Hematopoietic multipotent progenitor cell treated with erythropoietin and hydrocortisone succinate and interleukin-3 and kit ligand, for 4 days (in vitro differentiated cells): ENCODE results near the gene HNRNPA2B1.
A peak's percentile ranks its signal among the peaks of the same experiment; 100 is the strongest.
"Not testable (repeated sequence)": the region's sequence is repeated elsewhere in the genome, so short reads cannot be mapped to it uniquely, and the experiment has no call there.

Source experiments
- DNase-seq: peaks from one replicate; pipeline ENCODE4 v3.0.0-alpha.2; 2015

HNRNPA2B1 gene

DNA sequence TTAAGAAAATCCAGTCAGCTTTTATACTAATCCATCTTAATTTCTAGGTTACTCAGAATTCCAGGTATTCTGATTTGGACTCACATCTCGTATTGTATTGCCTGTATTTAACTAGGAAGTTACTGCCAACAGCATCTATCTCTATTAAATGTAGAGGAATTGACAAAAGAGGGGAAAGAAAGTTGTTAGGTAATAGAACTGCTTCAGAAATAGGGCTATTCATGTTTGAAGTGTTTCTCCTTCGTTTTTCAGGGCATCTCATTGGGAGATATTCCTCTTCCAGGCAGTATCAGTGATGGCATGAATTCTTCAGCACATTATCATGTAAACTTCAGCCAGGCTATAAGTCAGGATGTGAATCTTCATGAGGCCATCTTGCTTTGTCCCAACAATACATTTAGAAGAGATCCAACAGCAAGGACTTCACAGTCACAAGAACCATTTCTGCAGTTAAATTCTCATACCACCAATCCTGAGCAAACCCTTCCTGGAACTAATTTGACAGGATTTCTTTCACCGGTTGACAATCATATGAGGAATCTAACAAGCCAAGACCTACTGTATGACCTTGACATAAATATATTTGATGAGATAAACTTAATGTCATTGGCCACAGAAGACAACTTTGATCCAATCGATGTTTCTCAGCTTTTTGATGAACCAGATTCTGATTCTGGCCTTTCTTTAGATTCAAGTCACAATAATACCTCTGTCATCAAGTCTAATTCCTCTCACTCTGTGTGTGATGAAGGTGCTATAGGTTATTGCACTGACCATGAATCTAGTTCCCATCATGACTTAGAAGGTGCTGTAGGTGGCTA, 16.1 kb downstream of the HNRNPA2B1 start:
- DNase-seq = not testable (repeated sequence)

DNA sequence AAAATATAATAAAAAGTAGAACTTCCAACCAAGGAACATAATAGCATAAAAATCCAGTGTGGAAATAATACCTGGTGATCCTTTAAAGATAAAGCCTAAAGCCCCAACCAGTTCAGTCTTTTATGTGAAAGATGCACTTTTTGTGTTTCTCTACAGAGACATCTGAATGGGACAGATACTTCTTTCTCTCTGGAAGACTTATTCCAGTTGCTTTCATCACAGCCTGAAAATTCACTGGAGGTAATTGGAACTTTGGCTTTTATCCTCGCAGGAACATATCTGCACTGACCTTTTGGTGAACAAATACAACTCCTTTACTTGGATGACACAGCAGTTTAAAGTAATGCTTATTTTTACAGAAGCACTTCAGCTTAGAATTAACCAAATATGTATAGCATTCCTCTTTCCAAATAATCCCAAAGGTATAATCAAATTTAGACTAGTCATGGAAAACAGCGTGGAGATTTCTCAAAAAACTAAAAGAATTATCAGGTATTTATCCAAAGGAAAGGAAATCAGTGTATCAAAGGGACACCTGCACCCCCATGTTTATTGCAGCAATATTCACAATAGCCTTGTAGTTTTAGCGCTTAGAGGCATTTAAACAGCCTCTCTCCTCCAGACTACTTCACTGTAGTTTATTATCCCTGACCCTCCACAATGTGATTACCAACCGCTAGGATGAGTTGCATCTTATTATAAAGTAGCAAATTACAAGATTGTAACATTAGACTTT, 16.8 kb downstream of the HNRNPA2B1 start:
- no peak for DNase-seq

DNA sequence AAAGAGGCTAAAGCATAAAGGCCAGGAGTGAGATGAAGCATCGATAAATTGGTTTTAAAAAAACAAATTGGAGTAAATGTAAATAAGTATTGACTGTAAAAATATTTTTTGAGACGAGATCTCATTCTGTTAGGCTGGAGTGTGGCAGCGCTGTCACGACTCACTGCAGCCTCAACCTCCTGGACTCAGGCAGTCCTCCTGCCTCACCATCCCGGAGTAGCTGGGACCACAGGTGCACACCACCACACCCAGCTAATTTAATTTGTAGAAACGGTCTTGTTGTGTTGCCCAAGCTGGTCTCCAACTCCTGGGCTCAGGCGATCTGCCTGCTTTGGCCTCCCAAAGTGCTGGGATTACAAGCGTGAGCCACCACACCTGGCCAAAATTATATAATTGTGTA, 17.8 kb downstream of the HNRNPA2B1 start:
- DNase-seq = no peak

DNA sequence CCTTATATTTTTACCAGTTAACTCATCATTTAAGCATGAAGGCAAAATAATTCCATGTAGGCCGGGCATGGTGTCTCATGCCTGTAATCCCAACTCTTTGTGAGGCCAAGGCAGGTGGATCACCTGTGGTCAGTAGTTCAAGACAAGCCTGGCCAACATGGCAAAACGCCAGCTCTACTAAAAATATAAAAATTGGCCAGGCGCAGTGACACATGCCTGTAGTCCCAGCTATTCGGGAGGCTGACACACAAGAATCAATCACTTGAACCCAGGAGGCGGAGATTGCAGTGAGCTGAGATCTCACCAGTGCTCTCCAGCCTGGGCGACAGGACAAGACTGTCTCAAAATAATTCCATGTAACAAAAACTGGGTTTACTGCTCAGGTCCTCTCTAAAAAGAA, 18.3 kb downstream of the HNRNPA2B1 start:
- DNase-seq = no peak

DNA sequence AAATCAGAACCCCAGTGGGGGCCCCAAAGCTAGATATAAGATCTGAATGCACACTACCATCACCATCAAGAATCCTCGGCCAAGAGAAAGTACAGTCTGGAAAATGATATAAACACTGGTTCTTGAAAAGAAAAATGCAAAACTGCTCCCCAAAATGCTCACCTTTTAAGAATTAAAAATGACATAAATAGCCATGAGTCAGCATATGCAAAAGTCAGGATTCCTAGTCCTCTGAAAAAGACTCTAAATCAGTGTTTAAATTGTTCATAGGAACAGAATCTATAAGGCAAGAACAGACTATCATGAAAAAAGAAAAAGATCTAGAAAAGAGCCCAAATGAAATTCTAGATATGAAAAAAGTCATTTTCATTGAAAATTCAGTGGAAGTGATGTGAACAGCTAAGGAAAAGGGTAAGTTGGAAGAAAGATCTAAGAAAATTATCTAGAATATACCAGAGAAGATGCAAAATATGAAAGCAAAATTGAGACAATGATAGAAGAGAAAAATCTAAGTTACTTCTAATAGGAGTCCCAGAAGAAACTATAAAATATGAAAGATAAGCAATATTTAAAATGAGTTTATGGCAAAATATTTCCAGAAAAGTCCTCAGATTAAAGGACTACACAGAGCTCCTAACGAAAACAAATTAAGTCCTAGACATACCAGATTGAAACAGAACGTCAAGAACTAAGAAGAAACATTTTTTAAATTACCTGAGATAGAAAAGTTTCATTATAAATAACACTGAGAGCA, 18.9 kb downstream of the HNRNPA2B1 start:
- no peak for DNase-seq

DNA sequence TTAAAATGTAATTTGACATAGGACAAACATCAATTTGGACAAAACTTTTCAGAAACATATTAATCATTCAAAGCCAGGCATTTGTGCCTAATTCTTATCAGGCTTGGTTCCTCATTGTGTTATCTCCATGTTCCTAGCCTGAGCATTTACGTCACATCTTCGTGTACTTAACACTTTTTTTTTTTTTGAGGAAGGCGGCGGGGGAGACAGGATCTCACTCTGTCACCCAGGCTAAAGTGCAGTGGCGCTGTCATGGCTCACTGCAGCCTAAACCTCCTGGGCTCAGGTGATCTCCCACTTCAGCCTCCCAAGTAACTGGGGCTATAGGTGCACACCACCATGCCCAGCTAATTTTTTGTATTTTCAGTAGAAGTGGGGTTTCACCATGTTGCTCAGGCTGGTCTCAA, 19.8 kb downstream of the HNRNPA2B1 start:
- peak; percentile 92 for DNase-seq

DNA sequence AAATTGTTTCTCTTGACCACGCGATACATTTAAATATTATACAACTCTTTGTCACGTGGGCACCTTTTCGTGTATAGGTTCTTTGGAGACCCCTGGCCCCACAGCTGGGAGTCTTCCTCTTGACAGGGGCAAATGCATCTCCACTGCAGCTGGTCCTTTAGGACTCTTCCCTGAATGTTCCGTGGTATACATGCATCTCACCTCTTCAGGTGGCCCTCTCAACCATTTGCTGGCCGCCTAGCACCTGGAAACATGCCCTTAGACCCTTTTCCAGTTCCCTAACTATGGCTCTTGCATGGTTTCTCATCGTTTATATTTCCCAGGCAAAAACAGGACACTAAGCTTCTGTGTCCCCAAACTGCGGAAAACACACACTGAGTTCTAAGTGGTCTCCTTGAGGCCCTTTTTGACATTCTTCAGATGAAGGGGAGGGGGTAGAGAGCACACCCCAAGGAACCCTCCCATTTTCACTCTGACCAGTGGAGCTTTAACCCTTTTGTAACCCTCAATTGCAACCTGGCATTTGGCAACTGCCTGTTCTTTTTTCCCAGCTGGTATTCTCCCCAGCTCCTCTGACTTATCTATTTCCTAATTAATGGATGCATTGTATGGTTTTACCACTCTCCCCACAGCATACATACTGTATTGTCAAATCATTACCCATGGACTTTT, 20.6 kb downstream of the HNRNPA2B1 start:
- no peak for DNase-seq

DNA sequence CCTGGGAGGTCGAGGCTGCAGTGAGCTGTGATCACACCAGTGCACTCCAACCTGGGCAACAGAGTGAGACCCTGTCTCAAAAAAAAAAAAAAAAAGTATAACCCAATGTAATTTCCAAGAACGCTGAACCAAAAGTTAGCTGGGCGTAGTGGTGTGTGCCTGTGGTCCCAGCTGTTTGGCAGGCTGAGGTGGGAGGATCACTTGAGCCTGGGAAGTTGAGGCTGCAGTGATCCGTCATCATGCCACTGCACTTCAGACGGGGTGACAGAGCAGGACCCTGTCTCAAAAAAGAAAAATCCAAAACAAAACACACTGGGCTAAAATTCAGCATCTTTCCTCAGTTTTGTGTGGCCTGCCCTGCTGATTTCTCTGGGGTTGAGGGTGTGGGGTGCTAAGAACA, 21.1 kb downstream of the HNRNPA2B1 start:
- no peak for DNase-seq

DNA sequence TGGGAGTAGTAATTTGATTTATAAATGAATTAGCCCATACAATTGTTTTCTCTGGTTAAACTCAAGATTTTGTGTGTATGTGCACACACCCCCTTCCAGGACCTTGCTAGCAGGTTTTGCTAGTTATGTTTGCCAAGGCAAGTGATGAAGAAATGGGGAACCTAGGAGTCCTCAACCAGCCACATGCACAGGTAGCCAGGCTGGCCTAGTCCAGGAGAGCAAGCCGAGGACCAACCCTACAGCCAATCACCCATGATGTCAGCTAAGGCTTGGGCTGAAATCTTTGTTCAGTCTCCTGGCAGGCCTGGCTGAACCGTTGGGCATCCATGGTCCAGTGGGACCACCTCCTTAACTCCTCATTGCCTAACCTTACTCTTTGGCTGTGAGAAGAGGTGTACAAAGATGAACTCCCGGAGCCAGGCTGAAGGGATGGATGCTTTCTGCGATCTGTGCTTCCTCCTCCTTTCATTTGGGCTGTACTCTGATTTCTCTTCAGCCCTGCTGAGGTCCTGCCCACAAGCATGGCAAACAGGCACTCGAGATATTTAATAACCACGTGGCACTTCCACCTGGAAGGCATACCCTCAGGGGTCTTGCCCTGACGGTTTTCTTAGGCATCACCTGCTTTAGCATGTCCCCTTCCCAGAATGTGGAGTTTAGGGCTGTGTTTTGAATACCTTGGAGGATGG, 22.1 kb downstream of the HNRNPA2B1 start:
- DNase-seq = no peak

DNA sequence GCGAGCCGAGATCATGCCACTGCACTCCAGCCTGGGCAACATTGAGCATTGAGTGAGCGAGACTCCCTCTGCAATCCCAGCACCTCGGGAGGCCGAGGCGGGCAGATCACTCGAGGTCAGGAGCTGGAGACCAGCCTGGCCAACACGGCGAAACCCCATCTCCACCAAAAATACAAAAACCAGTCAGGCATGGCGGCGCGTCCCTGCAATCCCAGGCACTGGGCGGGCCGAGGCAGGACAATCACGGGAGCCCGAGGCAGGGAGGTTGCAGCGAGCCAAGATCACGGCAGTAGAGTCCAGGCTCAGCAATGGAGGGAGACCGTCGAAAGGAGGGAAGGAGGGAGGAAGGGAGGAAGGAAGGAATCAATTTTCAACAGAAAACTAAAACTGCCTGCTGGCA, 23.3 kb downstream of the HNRNPA2B1 start:
- DNase-seq = not testable (repeated sequence)

DNA sequence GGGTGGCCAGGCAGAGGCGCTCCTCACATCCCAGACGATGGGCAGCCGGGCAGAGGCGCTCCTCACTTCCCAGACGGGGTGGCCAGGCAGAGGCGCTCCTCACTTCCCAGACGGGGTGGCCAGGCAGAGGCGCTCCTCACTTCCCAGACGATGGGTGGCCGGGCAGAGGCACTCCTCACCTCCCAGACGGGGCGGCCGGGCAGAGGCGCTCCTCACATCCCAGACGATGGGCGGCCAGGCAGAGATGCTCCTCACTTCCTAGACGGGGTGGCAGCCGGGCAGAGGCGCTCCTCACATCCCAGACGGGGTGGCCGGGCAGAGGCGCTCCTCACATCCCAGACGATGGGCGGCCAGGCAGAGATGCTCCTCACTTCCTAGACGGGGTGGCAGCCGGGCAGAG, 23.9 kb downstream of the HNRNPA2B1 start:
- not testable (repeated sequence) for DNase-seq

DNA sequence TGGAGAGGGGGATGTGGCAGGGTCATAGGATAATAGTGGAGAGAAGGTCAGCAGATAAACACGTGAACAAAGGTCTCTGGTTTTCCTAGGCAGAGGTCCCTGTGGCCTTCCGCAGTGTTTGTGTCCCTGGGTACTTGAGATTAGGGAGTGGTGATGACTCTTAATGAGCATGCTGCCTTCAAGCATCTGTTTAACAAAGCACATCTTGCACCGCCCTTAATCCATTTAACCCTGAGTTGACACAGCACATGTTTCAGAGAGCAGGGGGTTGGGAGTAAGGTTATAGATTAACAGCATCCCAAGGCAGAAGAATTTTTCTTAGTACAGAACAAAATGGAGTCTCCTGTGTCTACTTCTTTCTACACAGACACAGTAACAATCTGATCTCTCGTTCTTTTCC, 24.6 kb downstream of the HNRNPA2B1 start:
- not testable (repeated sequence) for DNase-seq

DNA sequence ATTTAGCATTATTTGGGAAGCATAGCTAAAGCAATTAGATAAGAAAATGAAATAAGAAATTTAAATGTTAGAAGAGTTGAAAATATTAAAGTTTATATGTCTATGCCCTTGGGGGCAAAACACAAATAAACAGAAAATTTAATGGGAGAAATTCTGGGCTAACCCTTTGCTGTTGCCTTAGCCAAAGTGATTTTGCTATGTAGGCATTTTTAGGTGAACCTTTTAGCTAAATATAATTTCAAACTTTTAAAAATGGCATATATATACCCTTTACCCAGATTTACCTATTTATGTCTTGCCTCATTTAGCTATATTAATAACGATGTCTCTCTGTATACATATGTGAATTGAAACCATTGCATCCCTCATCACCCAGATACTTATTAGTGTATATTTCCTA, 28.5 kb downstream of the HNRNPA2B1 start:
- DNase-seq = no peak

DNA sequence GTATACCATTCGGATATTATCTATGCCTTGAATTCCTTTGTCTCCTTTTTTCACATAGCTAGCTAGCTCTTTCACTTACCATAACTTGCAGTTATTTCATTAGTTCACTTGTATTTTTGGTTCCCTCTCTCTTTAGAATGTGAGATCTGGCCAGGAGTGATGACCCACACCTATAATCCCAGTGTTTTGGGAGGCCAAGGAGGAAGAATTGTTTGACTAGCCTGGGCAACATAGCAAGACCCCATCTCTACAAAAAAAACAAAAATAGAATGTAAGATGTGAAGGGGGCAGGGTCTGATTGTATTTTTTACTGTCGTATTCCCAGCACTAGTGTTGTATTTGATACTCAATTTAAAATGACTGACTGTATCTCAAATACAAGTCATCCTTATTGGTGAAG, 28.9 kb downstream of the HNRNPA2B1 start:
- no peak for DNase-seq

DNA sequence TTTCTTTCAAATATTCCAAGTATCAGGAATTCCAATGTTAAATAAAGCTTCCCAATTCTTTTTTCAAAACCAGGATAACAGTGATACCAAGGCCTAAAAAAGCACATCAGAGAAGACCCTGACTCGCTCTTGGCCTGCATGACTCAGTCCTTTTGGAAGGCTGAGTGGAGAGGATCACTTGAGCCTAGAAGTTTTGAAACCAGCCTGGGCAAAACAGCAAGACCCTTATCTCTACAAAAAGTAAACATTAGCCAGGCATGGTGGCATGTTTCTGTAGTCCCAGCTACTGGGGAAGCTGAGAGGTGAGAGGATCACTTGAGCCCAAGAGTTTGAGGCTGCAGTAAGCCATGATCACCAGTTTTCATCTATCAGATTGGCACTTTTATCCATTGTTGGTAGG, 29.9 kb downstream of the HNRNPA2B1 start:
- DNase-seq = no peak

DNA sequence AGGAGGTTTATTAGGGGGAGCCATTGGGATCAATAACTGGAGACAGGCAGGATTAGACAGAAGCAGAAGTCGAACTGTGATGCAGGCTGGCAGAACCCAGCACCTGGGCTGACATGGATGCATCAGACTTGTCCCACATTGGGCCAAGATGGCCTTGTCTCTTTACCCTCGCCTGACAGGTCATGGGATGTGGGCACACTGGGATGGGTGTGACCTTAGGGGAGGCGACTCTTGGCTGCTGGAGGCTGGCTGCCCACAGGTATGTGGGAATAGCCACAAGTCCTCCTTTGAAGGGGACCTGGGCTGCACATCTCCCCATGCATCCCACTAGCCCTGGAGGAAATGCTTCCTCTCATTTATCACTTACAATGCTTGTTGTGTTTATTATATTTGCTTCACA, 31.3 kb downstream of the HNRNPA2B1 start:
- DNase-seq = no peak

DNA sequence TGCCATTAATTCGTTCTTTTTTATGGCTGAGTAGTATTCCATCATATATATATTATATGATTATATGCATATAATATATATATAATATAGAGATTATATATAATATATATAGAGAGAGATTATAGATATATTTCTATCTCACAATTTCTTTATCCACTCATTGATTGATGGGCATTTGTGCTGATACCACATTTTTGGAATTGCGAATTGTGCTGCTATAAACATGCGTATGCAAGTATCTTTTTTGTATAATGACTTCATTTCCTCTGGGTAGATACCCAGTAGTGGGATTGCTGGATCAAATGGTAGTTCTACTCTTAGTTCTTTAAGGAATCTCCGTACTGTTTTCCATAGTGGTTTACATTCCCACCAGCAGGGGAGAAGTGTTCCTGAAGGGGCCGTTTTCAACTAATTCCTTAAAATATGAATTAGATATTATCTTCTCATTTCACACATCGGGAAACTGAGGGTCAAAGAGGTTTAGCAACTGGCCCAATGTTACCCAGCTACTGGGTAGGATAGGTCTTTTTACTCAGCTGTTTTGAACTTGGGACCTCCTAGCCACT, 32.0 kb downstream of the HNRNPA2B1 start:
- no peak for DNase-seq

DNA sequence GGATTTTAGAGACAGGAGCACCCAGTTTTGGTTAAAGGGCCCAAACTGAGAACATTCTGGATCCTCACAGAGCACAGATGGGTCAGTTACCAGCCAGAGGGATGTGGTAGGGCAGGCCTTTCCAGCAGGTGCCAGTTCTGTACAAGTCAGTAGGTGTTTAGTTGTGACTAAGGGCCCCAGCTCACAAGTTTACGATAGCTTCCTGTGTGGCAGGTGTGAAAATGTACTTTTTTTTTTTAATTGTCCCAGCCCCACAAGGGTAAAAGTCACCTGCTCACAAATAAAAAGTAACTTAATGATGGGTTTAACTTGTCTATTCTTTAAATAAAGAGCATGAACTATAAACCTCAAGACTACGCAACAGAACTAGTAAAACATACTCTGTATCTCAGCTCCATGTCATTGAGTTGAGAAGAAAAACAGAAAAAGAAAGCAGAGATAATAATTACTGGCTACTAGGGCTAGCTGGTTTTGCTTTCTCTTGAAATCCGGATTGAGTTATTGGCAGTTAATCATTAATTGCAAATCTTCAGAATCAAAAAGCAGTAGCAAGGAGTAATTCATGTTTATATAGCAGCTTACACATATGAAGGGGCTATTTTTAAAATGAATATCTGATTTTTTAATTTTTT, 33.1 kb downstream of the HNRNPA2B1 start:
- no peak for DNase-seq

DNA sequence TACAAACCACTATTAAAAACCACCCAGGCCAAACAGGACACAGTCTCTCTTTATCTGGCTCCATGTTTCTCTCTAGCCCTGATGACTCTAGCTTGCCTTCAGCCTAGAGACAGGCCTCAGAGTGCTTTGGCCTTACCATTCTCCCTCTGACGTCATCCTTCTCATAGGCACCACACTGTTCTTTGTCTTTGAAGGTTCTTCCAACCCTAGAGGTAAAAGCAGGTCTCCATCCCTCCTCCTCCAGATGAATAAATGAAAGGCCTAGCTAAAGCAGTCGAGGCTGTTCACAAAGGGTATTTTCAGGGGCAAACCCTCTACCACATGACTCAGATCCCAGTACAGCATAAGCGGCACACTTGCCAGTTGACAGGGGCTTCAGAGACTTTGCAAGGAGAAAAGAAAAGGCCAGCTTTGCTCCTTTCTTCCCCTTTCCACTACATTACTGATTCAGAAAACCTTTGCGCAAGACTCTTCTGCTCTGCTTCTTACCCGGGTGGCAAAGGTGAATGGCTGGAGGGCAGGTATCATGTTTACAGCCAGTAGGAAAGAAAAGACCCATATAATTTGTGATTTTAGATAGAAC, 33.8 kb downstream of the HNRNPA2B1 start:
- DNase-seq = no peak

DNA sequence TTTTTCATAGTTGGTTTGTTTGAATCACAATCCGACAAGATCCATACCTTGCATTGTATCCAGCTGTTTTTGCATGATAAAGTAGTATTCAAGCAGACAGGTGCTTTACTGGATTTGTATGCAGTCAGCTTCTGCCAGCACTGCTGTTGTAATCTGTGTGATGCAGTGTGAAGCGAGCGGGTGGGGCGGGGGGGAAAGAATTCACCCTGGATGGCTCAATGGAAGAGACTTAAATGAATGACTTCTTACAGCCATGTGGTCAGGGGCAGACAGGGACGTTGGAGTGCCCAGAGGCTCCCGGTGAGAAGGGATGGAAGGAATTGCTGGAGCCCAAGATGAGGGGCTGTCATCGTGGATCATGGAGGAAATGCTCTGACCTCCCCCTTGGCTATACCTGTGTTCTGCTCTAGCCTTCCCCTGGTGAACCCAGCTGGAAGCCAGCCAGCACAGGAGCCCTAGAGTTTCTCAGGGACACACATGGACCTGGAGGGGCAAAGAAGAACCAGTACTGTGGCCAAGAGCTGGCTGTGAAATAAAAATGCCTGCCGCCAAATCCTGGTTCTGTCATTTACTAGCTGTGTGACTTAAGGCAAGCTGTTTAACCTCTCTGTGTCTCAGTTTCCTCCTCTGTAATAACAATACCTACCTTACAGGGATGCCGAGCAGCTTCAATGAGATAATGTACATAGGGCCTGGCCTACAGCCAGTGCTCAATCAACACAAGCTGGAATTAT, 34.4 kb downstream of the HNRNPA2B1 start:
- DNase-seq = peak; percentile 37
